Measurements from ENCODE around the gene GPC5. TPM values are rescaled to one million over a fixed set of nuclear protein-coding genes. Genes with fewer than 3 reads are reported as not detected.
"Not testable (repeated sequence)": the region's sequence is repeated elsewhere in the genome, so short reads cannot be mapped to it uniquely, and the experiment has no call there.

Gene GPC5
- total RNA-seq, 1 donor from 2014 or later = 2.2 TPM

DNA sequence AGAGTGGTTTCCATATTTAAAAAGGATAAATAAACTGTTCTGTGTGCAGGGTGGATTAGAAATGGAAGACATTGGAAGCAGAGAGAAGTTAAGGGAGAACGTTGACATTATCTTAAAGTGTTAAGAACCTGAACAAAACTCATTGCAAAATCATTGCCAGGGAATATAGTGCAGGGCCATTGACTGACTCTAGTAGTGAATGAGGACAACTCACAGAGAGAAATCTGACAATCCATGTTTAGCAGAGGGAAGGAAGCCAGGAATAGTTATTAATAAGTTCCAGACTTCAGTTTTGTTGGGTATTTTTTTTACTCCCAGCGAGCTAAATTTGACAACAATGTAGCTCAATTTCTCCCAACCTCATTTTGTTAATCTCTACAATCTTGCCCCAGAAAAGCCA, 1273.4 kb downstream of the GPC5 start:
- DNase-seq = no peak

DNA sequence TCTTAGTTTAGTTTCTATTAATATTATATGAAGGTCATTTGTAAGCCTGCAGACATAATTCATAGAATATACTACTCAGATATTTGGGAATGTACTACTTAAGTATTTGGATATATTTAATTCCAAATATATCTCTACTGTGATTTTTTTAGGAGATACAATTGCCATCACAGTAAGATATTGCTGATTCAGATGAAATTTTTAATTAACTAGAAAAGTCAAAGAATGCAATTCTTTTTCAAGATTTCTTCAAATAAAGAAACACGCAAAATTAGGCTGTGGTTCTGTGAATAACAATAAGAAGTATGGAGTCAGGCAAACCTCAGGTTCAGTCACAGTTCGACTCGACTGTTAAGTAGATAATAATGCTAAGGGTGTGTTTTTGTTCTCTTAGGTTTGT, 1277.8 kb downstream of the GPC5 start:
- DNase-seq = no peak

DNA sequence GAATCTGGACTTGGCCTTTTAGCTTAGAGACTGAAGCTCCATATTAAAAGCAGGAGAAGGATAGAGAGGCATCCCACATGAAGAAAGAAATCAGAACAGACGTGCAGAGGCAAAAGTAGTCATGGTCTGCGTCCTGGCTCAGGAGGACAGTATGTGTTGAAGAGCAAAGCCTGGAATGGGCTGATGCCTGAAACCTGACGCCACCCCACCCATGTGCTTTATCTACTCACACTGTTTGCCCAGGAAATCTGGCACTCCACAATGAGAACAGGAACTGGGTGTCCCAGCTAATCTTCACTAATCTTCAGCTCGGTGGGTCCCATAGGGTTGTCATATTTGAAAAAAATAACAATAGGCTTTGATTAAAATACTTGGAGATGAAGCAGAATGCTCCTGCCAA, 1279.2 kb downstream of the GPC5 start:
- no peak for DNase-seq

DNA sequence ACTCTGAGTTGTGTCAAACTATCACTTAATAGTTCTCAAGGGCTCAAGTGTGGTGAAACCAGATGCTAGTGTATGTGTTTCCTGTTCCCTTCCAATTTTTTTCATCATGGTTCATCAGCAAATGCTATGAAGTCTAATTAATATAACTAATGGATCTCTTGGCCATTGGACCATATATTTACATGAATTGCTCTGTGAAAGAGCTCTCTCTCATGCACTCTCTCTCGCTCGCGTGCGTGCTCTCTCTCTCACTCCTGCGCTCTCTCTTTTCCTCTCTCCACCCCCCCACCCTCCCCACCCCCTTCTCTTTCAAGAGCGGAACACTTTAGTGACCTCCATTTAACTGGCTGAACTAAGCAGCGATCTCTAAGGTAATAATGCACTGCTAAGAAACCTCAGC, 1281.2 kb downstream of the GPC5 start:
- DNase-seq = no peak

DNA sequence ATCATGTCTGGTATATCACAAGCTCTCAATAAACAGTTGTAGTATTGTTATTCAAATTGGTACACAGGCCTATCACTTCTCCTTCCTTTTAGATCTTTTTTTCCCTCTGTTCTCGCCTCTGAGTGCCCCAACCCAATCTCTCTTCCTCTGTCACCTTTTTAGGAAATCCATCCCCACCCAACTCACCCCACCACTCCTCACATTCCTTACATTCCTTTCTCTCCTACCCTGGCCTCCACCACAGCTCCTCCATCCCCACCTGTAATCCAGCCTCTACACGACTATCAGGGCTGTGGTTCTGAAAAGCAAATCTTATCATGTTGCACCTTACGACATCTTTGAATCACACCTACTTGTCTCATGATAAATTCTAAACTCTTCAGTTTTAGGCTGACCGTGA, 1282.8 kb downstream of the GPC5 start:
- DNase-seq = no peak

DNA sequence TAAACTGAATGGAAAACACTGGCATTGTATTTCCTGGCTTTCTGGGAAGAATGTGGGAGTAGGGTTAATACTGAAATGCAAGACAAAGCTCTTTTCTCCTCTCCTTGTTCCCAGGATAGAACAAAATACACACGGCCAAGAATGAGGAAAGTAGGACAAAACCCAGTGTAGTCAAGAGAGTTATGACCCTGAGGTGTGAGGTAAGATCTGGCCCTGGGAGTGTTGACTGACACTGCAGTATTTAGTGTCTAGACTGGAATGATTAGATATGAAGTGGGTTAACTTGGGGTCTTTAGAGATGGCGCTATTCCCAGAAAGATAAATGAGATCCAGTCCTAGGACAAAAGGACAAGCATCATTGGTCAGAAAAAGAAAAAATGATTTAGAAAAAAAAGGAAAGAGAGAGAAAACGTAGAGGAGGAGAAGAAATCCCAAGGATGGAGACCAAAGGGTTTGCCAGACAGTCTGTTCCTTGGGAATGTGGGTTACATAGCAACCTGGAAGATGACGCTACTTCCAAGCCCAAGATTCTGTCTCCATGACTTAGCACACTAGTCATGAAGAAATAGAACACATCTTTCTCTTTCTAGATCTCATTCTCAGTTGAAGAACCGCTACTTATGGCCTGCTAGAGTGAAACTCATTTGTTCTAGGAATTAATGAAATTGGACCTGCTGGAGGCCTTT, 1284.6 kb downstream of the GPC5 start:
- DNase-seq = no peak

DNA sequence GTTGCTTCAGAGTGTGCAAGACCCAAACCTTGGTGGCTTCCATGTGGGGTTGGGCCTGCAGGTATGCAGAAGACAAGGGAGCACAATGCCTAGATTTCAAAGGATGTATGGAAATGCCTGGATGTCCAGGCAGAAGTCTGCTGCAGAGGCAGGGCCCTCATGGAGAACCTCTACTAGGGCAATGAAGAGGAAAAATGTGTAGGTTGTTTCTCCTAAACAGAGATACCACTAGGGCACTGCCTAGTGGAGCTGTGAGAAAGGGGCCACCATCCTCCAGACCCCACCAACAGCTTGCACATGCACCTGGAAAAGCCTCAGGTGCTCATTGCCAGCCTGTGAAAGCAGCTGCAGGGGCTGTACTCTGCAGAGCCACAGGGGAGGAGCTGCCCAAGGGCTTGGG, 1295.6 kb downstream of the GPC5 start:
- DNase-seq = no peak

DNA sequence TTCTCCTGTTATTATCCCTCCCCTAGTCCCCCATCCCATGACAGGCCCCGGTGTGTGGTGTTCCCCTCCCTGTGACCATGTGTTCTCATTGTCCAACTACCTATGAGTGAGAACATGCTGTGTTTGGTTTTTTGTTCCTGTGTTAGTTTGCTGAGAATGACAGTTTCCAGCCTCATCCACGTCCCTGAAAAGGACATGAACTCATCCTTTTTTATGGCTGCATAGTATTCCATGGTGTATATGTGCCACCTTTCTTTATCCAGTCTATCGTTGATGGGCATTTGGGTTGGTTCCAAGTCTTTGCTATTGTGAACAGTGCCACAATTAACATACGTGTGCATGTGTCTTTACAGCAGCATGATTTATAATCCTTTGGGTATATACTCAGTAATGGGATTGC, 1297.4 kb downstream of the GPC5 start:
- not testable (repeated sequence) for DNase-seq

DNA sequence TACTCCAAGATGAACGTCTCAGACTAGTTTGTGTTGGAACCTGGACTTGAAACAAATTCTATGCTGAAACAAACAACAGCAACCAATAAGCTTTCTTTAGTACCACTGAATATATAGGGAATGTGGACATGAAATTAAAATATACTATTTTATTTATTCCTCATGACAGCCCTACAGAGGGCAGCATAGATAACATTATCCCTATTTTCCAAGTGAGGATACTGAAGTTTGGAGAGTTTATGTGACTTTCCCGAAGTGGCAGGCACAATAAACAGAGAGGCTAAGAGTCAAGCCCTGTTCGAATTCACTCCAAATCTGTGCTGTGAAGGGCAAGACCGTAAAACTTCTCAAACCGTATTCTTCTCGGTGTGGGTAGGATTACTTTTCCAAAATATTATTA, 1318.3 kb downstream of the GPC5 start:
- no peak for DNase-seq

DNA sequence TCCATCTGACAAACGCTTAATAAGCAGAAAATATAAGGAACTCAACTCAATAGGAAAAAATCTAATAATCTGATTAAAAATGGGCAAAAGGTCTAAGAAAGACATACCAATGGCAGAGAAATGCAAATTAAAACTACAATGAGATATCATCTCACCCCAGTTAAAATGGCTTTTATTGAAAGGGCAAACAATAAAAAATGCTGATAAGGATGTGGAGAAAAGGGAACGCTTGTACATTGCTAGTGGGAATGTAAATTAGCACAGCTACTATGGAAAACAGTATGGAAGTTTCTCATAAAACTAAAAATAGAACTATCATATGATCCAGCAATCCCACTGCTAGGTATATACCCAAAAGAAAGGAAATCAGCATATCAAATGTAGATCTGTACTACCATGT, 1319.4 kb downstream of the GPC5 start:
- no peak for DNase-seq

DNA sequence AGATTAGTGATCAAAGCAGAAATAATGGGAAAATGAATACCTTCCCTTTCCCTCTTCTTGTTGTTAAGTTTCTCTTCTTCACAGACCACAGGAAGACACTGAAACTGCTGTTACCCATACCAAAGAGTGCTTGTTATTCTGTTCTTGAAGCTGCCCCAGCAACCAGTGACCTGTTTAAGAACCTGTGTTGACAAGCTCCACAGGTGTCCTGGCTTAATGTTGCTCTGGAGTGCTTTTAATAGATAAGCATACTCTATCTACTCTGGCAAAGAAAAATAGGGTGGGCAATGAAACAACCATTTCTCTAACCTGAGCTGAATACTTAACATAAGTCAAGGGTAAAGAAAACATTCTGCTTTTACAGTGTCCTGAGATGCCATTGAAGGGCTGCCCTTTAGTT, 1321.4 kb downstream of the GPC5 start:
- no peak for DNase-seq

DNA sequence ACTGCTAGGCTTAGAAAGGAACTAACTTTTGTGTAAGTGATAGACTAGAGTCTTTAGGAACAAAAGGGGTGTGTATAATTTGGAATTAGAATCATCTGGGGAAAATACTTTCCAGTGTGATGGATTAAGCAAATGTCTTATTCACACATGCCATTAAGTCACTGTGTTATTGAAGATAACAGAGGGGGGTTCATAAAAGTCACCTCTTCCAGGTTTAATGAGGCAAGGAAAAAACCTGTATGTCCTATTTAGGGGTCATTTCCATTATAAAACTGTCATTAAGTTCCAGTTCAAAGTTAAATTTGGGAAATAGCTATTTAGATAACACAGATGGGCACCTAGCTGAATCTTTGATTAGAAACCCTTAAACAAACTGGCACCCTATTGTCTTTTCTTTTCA, 1323.2 kb downstream of the GPC5 start:
- DNase-seq = no peak

DNA sequence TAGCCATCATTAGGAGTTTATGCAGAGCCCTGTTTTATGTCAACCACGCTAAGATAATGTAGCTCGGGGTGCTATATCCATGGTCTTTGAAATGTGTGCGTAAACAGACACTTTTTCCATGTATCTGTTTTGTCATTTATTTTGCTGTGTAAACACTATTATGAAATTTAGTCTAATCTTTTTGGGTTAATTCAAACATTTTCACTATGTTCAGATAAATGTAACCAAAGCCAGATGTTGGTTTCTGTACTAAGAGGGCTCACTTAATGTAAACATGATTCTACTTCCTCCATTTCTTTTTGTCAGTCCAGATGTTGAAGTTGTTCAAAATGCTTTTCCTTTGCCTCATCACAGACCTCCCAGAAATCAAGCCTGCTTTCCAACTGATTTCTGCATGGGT, 1328.7 kb downstream of the GPC5 start:
- peak; percentile 30 for DNase-seq

DNA sequence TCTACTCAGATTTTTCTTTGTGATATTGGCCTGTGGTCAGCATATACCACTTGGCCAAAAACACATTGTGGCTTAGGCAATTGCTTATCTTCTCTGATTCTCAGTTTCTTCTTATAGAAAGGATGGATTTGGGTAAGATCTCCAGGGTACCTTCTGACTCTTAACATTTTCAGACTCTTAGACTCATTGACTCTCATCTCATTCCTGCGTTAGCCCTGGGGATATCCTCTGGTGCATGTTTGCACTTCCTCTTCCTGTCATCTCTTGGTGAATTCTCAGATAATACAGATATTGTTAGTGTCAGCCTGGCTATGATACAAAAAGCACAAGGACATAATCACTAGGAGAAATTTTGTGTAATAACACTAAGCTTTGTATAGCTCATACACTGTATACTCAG, 1335.6 kb downstream of the GPC5 start:
- DNase-seq = no peak

DNA sequence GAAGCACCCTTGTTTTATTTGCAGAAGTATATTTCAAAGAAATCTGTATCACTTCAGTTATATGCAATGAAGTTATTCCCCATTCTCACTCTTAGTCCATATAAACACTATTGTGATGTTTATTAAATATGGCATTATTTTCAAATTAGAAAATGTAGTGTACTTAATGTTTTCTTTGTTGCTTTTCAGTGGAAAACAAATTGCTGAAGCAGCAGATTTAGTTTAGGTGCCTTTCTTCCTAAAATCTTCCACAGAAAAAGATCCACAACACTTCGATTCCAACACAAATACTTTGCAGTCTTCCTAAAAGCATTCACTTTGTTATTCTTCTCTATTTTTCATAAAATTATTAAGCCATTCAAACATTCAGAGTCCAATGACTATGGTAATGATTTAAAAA, 1336.1 kb downstream of the GPC5 start:
- DNase-seq = no peak

DNA sequence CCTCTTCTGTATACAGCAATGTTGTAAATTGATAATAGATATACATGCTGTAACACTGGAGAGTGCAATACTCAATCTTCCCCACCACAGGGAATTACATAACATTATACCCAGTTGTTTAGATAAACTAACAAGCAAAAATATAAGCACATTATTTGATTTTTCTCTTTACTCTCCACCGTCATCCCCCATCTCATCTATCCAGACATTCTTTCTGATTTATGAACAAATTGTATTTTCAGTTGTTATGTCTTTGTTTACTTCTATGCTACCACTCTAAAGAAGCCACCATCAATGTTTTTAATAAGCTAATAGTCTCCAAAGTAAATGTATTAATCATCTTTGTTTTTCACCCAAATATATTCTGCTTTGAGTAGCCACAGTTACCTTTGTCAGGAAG, 1337.5 kb downstream of the GPC5 start:
- no peak for DNase-seq

DNA sequence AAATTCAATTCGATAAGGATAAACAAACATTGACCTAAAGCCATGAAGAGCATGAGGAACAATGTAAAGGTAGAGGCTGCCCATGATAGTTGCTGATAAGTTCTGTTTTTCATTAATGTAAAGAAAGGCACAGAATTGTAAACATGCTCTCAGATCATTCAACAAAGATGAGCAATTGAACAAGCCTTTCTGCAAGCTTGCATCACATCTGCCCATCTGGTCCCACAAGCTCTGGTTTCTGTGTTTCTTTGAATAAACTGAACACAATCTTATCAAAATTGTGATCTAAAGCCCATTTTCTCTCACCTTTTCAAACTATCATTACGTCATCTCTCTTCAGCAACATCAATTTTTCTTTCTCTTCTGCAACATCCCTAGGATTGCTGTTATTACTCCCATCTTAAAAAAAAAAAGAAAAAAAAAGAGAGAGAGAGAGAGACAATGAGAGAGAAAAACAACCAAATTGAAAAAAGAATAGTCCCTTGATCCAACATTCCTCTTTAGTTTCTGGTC, 1340.9 kb downstream of the GPC5 start:
- no peak for DNase-seq

DNA sequence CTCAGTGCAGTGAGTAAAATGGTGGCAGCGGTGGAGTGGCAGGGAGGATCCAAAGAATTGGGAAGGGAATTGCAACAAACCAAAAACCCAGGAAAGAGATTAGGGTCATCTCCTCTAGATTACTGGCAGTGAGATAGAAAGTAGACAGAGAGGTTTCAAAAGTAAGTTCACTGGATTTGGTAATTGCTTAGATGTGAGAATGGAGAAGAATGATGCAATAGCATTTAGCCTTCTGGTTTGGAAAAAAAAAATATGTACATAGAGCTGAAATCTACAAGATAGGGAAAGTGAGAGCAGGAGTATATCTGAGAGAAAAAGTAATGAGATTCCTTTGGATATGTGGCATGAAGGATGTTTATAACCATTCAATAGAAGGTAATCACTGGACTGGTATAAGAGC, 1345.6 kb downstream of the GPC5 start:
- DNase-seq = no peak

DNA sequence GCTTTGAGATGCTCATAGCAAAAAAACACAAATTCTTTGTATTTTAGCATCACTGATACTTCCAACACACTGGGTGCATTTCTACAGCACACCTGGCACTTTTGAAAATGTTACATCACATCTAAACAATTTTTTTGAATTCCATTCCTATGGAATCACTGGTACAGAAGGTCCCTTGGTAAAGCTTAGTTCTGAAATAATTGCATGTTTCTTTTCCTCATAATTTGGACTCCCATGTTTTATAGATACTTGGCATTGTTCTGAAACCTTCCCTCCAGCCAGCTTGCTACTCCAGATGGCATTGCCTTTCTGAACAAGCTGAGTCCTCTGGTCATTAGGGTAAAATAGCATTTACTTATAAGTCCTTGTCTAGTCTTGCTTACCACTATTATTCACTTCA, 1346.8 kb downstream of the GPC5 start:
- no peak for DNase-seq

DNA sequence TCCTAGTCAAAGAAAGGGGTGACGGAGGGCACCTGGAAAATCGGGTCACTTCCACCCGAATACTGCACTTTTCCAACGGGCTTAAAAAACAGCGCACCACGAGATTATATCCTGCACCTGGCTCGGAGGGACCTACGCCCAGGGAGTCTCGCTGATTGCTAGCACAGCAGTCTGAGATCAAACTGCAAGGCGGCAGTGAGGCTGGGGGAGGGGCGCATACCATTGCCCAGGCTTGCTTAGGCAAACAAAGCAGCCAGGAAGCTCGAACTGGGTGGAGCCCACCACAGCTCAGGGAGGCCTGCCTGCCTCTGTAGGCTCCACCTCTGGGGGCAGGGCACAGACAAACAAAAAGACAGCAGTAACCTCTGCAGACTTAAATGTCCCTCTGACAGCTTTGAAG, 1354.3 kb downstream of the GPC5 start:
- not testable (repeated sequence) for DNase-seq

DNA sequence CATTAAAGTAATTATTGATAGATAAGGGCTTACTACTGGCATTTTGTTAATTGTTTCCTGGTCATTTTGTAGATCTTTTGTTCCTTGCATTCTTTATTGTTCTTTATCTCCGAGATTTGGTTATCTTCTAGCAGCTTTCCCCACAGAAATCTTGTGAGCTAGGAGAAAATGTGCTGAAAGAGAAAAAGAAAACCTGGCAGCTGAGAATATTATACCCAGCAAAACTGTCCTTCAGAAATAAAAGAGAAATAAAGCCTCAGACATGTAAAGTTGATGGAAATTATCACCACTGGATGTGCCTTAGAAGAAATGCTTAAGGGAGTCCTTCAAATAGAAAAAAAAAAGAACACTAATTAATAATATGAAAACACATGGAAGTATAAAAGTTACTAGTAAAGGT, 1363.3 kb downstream of the GPC5 start:
- DNase-seq = no peak

DNA sequence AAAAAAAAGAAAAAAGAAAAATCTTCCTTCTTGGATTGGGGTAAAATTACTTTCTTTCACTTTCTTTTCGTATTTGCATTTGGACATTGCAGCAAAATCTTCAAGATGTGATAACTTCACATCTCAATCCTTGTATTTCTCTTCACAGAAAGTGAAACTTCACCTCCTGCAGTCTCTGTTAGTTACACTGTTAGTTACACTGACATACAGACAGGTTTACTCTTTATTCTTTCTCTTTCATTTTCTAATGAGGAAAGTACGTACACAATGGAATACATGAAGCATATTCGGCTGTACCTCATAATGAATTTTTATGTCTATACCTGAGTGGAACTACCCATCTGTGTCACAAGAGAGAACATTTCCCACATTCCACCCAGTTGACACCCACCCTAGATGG, 1369.0 kb downstream of the GPC5 start:
- DNase-seq = no peak

DNA sequence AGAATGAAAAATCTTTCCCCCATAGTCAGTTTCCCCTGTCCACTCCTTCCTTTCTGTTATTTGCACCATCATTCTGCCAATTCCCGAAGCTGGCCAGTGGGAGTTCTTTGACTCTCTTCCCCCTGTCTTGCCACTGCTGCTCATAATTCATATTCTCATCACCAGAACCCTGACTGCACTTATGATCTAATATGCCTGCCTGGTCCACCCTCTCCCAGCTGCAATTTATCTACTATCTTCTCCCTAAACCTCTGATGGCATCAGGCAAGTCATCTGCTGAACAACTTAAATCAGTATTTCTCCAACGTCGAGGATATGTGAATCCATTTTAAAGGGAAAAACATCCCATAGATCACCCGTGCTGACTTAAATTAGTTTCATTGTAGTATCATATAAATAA, 1370.2 kb downstream of the GPC5 start:
- no peak for DNase-seq

DNA sequence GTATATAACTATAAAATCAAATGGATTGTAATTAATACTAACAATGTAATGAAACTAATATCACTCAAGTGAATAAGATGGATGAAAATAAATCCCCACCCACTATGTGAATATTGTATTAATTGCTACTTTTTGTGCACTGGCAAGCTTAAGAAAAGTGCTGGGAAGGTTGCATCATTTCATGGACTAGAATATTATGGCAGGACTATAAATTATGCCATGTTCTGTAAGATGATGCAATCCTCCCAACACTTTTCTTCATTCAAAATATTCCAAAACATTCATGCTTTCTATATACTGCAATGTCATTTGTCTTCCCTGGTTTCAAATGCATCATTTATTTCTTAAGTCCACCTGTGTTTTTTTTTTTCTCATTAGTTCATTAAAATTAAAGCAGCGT, 1370.6 kb downstream of the GPC5 start:
- no peak for DNase-seq

DNA sequence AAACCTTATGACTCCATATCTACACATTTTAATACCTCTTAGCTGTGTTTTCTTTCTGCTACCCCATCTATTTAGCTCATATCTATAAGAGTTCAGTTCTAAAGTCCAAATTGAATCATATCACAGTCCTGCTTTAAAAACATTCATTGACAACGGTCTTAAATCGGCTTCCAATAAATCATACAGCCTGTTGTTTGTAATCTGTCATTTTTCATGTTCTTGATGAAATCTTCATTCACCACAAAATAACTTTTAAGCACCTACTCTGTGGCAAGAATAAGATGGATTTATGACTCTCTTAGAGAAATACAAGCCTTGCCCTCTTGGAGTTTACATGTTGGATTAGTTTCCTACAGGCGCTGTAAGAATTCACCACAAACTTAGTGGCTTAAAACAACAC, 1377.2 kb downstream of the GPC5 start:
- no peak for DNase-seq
